SK-N-SH treated with all-trans-retinoic acid at 6 μM for 48 hours (cell line): ENCODE data around the gene L3MBTL1.

ENCODE experiments used
- ATAC-seq: fragments of 200-7000 bp; cut with Tn5 transposase; 3 replicates; pipeline ENCODE4 v1.9.1; 2020; ENCODE audit warnings: mild to moderate bottlenecking, moderate library complexity
- ARNTL ChIP-seq: fragments of 450-650 bp; formaldehyde crosslinking; IDR thresholded peaks from 2 replicates; pipeline ENCODE4 v1.5.0; 2020; ENCODE audit warnings: low read depth, mild to moderate bottlenecking, moderate library complexity, borderline replicate concordance
- BACH2 ChIP-seq: fragments of 250-450 bp; sonication (Bioruptor Pico); IDR thresholded peaks from 2 replicates; pipeline ENCODE4 v1.9.0; 2021; ENCODE audit warnings: mild to moderate bottlenecking, borderline replicate concordance
- CREB5 ChIP-seq: fragments of 250-450 bp; sonication (Bioruptor Pico); IDR thresholded peaks from 2 replicates; pipeline ENCODE4 v1.5.1; 2020; ENCODE audit warnings: low read depth, mild to moderate bottlenecking, moderate library complexity
- CSDC2 ChIP-seq: fragments of 250-450 bp; sonication (Bioruptor Pico); IDR thresholded peaks from 2 replicates; pipeline ENCODE4 v1.5.0; 2020; ENCODE audit warnings: mild to moderate bottlenecking, moderate library complexity
- ESRRG ChIP-seq: fragments of 250-450 bp; sonication (Bioruptor Pico); IDR thresholded peaks from 2 replicates; pipeline ENCODE4 v1.6.1; 2021; ENCODE audit warnings: mild to moderate bottlenecking
- GLIS3 ChIP-seq: fragments of 250-450 bp; sonication (Bioruptor Pico); IDR thresholded peaks from 2 replicates; pipeline ENCODE4 v1.5.0; 2020; ENCODE audit warnings: mild to moderate bottlenecking, moderate library complexity
- ISL1 ChIP-seq: fragments of 250-450 bp; sonication (Bioruptor Pico); IDR thresholded peaks from 2 replicates; pipeline ENCODE4 v2.1.2; 2022; ENCODE audit warnings: mild to moderate bottlenecking, moderate library complexity
- OSR1 ChIP-seq: fragments of 250-450 bp; sonication (Bioruptor Pico); IDR thresholded peaks from 2 replicates; pipeline ENCODE4 v1.8.0; 2022; ENCODE audit warnings: moderate library complexity, mild to moderate bottlenecking, inconsistent platforms
- PATZ1 ChIP-seq: fragments of 250-450 bp; sonication (Bioruptor Pico); IDR thresholded peaks from 2 replicates; pipeline ENCODE4 v1.8.0; 2020; ENCODE audit warnings: mild to moderate bottlenecking, moderate library complexity, borderline replicate concordance
- POU6F1 ChIP-seq: fragments of 250-450 bp; sonication (Bioruptor Pico); IDR thresholded peaks from 2 replicates; pipeline ENCODE4 v1.8.0; 2021; ENCODE audit warnings: low read depth, mild to moderate bottlenecking, moderate library complexity, borderline replicate concordance
- PPARA ChIP-seq: fragments of 250-450 bp; sonication (Bioruptor Pico); IDR thresholded peaks from 2 replicates; pipeline ENCODE4 v1.5.0; 2020; ENCODE audit warnings: mild to moderate bottlenecking, borderline replicate concordance
- RARB ChIP-seq: fragments of 250-450 bp; sonication (Bioruptor Pico); IDR thresholded peaks from 2 replicates; pipeline ENCODE4 v1.8.0; 2021; ENCODE audit warnings: mild to moderate bottlenecking, moderate library complexity
- TCF4 ChIP-seq: fragments of 250-450 bp; sonication (Bioruptor Pico); IDR thresholded peaks from 2 replicates; pipeline ENCODE4 v1.8.0; 2021; ENCODE audit warnings: mild to moderate bottlenecking, moderate library complexity, borderline replicate concordance
- TSHZ2 ChIP-seq: fragments of 250-450 bp; sonication (Bioruptor Pico); IDR thresholded peaks from 2 replicates; pipeline ENCODE4 v1.5.0; 2020; ENCODE audit warnings: mild to moderate bottlenecking, moderate library complexity
- ZC3H10 ChIP-seq: fragments of 250-450 bp; sonication (Bioruptor Pico); IDR thresholded peaks from 2 replicates; pipeline ENCODE4 v1.5.1; 2021; ENCODE audit warnings: mild to moderate bottlenecking, moderate library complexity
- ZFP30 ChIP-seq: fragments of 450-650 bp; formaldehyde crosslinking; IDR thresholded peaks from 2 replicates; pipeline ENCODE4 v1.5.0; 2022; ENCODE audit warnings: mild to moderate bottlenecking, moderate library complexity
- ZNF565 ChIP-seq: fragments of 450-650 bp; formaldehyde crosslinking; conservative IDR thresholded peaks from 2 replicates; pipeline ENCODE4 v1.5.0; 2020; ENCODE audit warnings: low read depth, mild to moderate bottlenecking, moderate library complexity
- ZNF70 ChIP-seq: fragments of 450-650 bp; formaldehyde crosslinking; IDR thresholded peaks from 2 replicates; pipeline ENCODE4 v1.5.0; 2020; ENCODE audit warnings: mild to moderate bottlenecking, moderate library complexity
- ZNF8 ChIP-seq: fragments of 450-650 bp; formaldehyde crosslinking; IDR thresholded peaks from 2 replicates; pipeline ENCODE4 v1.5.0; 2020; ENCODE audit warnings: mild to moderate bottlenecking, moderate library complexity

The L3MBTL1 gene

GRCh38 chr20:43550456-43550855, 43.0 kb downstream of the L3MBTL1 start:
- TF ChIP-seq CSDC2 (CRISPR knock-in tag) (no peak), PPARA (CRISPR knock-in tag) (no peak), ZC3H10 (CRISPR knock-in tag) (no peak), POU6F1 (CRISPR knock-in tag) (no peak), ISL1 (CRISPR knock-in tag) (no peak), OSR1 (CRISPR knock-in tag) (no peak), RARB (no peak), ZNF565 (no peak), TCF4 (CRISPR knock-in tag) (no peak), PATZ1 (CRISPR knock-in tag) (no peak), ZNF8 (no peak), CREB5 (no peak)

GRCh38 chr20:43554369-43554768, 46.9 kb downstream of the L3MBTL1 start:
- ATAC-seq: no peak
- TF ChIP-seq ESRRG (CRISPR knock-in tag) (no peak), BACH2 (no peak), RARB (no peak), ZFP30 (CRISPR knock-in tag) (no peak), TSHZ2 (no peak), ZNF565 (no peak), CSDC2 (CRISPR knock-in tag) (no peak), GLIS3 (CRISPR knock-in tag) (no peak)
- TF ChIP-seq, all 23 proteins: peak for 0

More at GRCh38 chr20:43550456-43550855, 43.0 kb downstream of the L3MBTL1 start:
- ATAC-seq: no peak

GRCh38 chr20:43558412-43559146, 51.1 kb downstream of the L3MBTL1 start, which contains the start of gene SGK2:
TSS of gene SGK2 (plus strand) at chr20:43559027. CDS start at chr20:43566496, 7,469 bp downstream.
- TF ChIP-seq ARNTL (CRISPR knock-in tag) (no peak), GLIS3 (CRISPR knock-in tag) (no peak), ZNF70 (no peak), ISL1 (CRISPR knock-in tag) (no peak)
- ATAC-seq: peak; percentile 63; the same call in 2 of the 3 replicates

GRCh38 chr20:43559147-43559987, 51.9 kb downstream of the L3MBTL1 start:
- ATAC-seq: no peak
- TF ChIP-seq TCF4 (CRISPR knock-in tag) (no peak), GLIS3 (CRISPR knock-in tag) (no peak), TSHZ2 (no peak)
- TF ChIP-seq, all 23 proteins: peak for 0
